Sigmoid colon (tissue), 7 donors: Measurements from ENCODE around the gene WNT10A. TPM values are rescaled to one million over a fixed set of nuclear protein-coding genes. Genes with fewer than 3 reads are reported as not detected.
A peak's percentile ranks its signal among the peaks of the same experiment; 100 is the strongest.

Experiments
- DNase-seq: peaks from one replicate; pipeline ENCODE4 v3.0.0-alpha.2; 2019
- H3K27ac ChIP-seq, 4 donors: fragments of 200-600 bp; sonication (generic); one replicate each; pipeline ENCODE4 v1.5.1; 2016 to 2019; ENCODE audit warnings: mild to moderate bottlenecking in 1 of 4
- H3K27me3 ChIP-seq, 3 donors: fragments of 200-600 bp; sonication (generic); one replicate each; pipeline ENCODE4 v1.5.1; 2019; ENCODE audit warnings: mild to moderate bottlenecking in 1 of 3
- H3K36me3 ChIP-seq, 4 donors: fragments of 200-600 bp; sonication (generic); one replicate each; pipeline ENCODE4 v1.5.1; 2016 to 2019
- H3K4me1 ChIP-seq, 4 donors: fragments of 200-600 bp; sonication (generic); one replicate each; pipeline ENCODE4 v1.5.1; 2017 to 2019
- H3K4me3 ChIP-seq, 4 donors: fragments of 200-600 bp; sonication (generic); one replicate each; pipeline ENCODE4 v1.5.1; 2017 to 2019; ENCODE audit warnings: mild to moderate bottlenecking in 2 of 4, moderate library complexity in 1 of 4
- H3K9me3 ChIP-seq, 4 donors: fragments of 200-600 bp in 3 of 4; sonication (generic) in 3 of 4; one replicate each; pipeline versions ENCODE4 v1.5.1 to v1.6.1; 2013 to 2019
- EP300 ChIP-seq, 4 donors: sonication (generic); formaldehyde crosslinking; IDR thresholded peaks; one replicate each; pipeline ENCODE4 v1.6.1; 2017; ENCODE audit warnings: antibody characterized with exemption in 4 of 4
- POLR2A ChIP-seq, 2 donors: fragments of 450-650 bp; IDR thresholded peaks; one replicate each; pipeline ENCODE4 v1.6.1; 2016; ENCODE audit warnings: antibody characterized with exemption in 2 of 2, mild to moderate bottlenecking in 2 of 2, moderate library complexity in 2 of 2
- POLR2AphosphoS5 ChIP-seq, 4 donors: sonication (generic); formaldehyde crosslinking; IDR thresholded peaks; one replicate each; pipeline ENCODE4 v1.6.1; 2017; ENCODE audit warnings: antibody characterized with exemption in 4 of 4
- WGBS, 2 donors: extraction: QIAGEN DNeasy Blood & Tissue Kit; methylation state at CpG; one replicate each; pipeline ENCODE4 v1.1.7; 2013; 5-methylcytosine and 5-hydroxymethylcytosine counted together
- intact Hi-C: fragments of 100-400 bp; cut with DNase I; formaldehyde crosslinking; loops from one replicate; pipeline ENCODE4 v1.15.1; 2023
- polyA plus RNA-seq, 3 donors: library from polyadenylated mRNA; stranded (reverse); fragments of 200-250 nt; gene quantifications; one replicate each; pipeline ENCODE4 v1.2.3, GENCODE V29; 2013
- total RNA-seq, 4 donors: library from RNA; depleted of rRNA; stranded (reverse); fragments of >200 nt; gene quantifications; one replicate each; pipeline ENCODE4 v1.1.0, GENCODE V29; 2016
- TF ChIP-seq, protein P1 (sequence below), 4 experiments: fragments of 450-650 bp in 3 of 4; fragments of 200-600 bp in 1 of 4; IDR thresholded peaks; one replicate each; pipeline ENCODE4 v1.5.1; 2016 to 2019; ENCODE audit warnings: antibody characterized with exemption in 4 of 4, mild to moderate bottlenecking in 3 of 4, moderate library complexity in 2 of 4
- donor health status: healthy with polysubstance abuse.
- donor health status: Bipolar disorder and iron deficiency.
- donor health status: healthy.

The WNT10A gene
- total and polyA plus RNA-seq, 7 donors = 0.38 TPM; not detected in 6

DNA sequence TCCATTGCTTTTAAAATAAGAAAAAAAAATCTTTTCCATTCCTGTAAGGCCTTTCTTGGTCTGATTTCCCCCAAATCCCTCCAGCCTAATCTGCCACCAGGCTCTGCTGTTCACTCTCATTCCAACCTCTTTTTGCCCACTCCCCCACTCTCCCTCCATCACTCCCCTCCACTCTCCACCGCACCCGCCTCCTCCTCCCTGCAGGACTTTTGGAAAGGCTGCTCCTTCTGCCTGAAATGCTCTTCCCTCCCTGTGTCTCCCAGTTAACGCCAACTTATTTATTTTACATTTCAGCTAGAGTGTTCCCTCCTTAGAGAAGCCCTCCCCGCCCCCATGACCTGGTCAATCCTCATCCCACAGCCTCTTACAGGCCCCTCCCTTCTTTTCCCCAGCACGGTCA, 25.8 kb upstream of the WNT10A start:
- H3K27me3 ChIP-seq = peaks cover 26 to 98% (median 75%) of the 10 kb centered on the region in 3 donors
- intact Hi-C loops = no loop called here
- no peak overlapping the region for H3K4me3 ChIP-seq
- TF ChIP-seq, protein P1, sequence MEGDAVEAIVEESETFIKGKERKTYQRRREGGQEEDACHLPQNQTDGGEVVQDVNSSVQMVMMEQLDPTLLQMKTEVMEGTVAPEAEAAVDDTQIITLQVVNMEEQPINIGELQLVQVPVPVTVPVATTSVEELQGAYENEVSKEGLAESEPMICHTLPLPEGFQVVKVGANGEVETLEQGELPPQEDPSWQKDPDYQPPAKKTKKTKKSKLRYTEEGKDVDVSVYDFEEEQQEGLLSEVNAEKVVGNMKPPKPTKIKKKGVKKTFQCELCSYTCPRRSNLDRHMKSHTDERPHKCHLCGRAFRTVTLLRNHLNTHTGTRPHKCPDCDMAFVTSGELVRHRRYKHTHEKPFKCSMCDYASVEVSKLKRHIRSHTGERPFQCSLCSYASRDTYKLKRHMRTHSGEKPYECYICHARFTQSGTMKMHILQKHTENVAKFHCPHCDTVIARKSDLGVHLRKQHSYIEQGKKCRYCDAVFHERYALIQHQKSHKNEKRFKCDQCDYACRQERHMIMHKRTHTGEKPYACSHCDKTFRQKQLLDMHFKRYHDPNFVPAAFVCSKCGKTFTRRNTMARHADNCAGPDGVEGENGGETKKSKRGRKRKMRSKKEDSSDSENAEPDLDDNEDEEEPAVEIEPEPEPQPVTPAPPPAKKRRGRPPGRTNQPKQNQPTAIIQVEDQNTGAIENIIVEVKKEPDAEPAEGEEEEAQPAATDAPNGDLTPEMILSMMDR (IDR thresholded peaks at IDR 0.05) = no peak
- TF ChIP-seq POLR2A (IDR thresholded peaks at IDR 0.05) = no peak
- TF ChIP-seq EP300 (IDR thresholded peaks at IDR 0.05) = no peak
- TF ChIP-seq POLR2AphosphoS5 (IDR thresholded peaks at IDR 0.05) = no peak
- H3K4me1 ChIP-seq = peaks cover 0 to 19% (median 14%) of the 10 kb centered on the region in 4 donors
- H3K27ac ChIP-seq = no peak overlapping the region
- WGBS, 2 donors = 35 to 55% methylated on average over 5 of the region's 5 CpGs
- no peak for DNase-seq
- H3K36me3 ChIP-seq = no peaks in the 10 kb centered on the region
- H3K9me3 ChIP-seq = no peaks in the 10 kb centered on the region

DNA sequence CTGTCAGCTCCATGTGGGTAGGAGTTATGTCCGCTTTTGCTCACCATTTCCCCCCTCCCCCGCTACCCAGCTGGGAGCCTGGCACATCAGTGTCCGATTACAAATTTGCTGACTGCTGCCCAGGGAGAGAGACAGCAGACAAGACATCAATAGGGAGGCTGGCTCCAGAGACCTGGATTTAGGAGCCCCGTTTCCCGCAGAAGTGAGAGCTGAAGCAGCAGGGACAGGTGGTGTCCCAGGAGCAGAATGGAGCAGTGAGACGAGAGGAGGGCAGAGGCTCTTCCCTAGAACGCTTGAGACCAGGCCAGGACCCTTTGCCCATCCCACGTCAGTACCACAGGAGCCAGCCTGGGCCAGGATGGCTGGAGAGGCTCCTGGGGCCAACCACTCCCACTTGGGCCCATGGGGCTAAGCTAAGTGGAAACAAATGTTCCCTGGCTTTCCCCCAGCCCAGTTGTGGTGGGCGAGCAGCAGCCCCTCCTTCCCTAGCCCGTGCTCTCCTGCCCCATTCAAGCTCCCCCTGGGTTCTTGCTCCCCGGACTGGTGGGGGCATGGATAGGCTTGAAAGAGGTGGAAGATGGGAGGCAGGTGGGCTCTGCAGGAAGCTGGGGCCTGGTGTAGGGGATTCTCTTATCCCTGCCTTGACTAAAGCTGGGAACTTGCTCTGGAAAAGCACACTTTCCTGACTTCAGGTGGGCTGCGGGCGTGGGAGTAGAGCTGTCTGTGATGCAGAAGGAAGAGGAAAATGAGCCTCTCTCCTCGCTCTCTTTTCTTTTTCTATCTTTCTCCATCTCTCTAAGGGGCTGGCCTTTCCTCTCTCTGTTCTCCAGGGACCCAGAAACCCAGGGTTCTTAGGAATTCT, 25.1 kb upstream of the WNT10A start:
- no peak overlapping the region for H3K27ac ChIP-seq
- 37 to 49% methylated on average over 14 of the region's 14 CpGs for WGBS, 2 donors
- no peaks in the 10 kb centered on the region for H3K9me3 ChIP-seq
- peaks cover 0 to 26% (median 21%) of the 10 kb centered on the region in 4 donors for H3K4me1 ChIP-seq
- H3K27me3 ChIP-seq = peaks cover 32 to 98% (median 78%) of the 10 kb centered on the region in 3 donors
- DNase-seq = peak; percentile 39
- no peak overlapping the region for H3K4me3 ChIP-seq
- TF ChIP-seq EP300 (IDR thresholded peaks at IDR 0.05) (no peak), POLR2AphosphoS5 (IDR thresholded peaks at IDR 0.05) (no peak), POLR2A (IDR thresholded peaks at IDR 0.05) (no peak)
- TF ChIP-seq, protein P1 (IDR thresholded peaks at IDR 0.05) = no peak
- intact Hi-C loops = no loop called here
- no peaks in the 10 kb centered on the region for H3K36me3 ChIP-seq

DNA sequence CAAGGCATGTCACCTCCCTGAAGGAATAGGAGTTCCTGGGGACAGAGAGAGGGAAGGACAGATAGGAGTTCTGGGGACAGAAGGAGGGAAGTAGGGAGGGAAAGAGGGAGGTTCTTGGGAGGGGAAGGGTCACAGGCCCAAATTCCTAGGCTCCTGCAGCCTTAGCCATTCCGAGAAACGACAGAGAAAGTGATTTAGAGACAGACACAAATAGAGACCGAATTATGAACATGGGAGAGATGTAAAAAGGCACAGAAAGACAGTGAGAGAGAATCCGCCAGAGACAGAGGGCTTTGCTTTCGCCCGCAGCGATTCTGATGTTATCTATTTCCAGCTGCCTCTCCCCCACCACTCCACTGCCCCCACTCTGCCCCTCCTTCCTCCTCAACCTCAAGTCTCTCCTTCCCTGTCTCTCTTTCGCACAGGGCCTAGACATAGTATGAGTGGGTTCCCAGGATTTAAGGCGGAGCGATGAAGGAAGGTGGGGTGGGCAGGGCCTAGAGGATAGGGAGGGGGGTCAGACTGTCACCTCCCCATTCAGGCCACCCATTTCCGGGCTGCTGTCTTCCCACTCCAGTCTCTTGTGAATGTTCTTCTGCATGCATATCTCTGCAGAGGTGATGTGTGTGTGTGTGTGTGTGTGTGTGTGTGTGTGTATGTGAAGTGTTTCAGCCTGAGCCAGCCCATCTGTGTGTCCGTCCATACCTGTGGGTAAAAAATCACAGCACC, 24.3 kb upstream of the WNT10A start:
- TF ChIP-seq POLR2AphosphoS5 (IDR thresholded peaks at IDR 0.05) (no peak), EP300 (IDR thresholded peaks at IDR 0.05) (no peak), POLR2A (IDR thresholded peaks at IDR 0.05) (no peak)
- TF ChIP-seq, protein P1 (IDR thresholded peaks at IDR 0.05) = no peak
- Histone ChIP-seq H3K27me3 (peaks cover 36 to 100% (median 78%) of the 10 kb centered on the region in 3 donors), H3K27ac (no peak overlapping the region), H3K9me3 (no peaks in the 10 kb centered on the region), H3K4me3 (no peak overlapping the region), H3K36me3 (no peaks in the 10 kb centered on the region), H3K4me1 (peaks cover 0 to 33% (median 28%) of the 10 kb centered on the region in 4 donors)
- WGBS, 2 donors = 23 to 46% methylated on average over 12 of the region's 12 CpGs
- intact Hi-C loops = no loop called here
- DNase-seq = peak; percentile 43

DNA sequence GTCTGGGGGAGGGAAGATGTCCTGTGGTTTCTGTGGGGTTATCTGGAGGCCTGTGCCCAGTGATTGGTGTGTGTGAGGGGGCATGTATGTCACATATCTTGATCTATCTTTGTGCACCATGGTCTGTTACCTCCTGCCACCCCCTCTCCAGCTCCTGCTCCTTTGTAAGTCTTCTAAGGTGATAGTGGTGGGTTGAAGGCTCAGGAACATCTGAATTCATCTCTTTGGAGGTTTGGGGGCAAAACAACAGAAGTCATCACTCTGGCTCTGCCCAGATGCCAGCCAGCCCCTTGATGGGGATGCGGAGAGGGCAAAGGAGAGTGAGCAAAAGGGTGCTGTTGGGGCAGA, 23.8 kb upstream of the WNT10A start:
- Histone ChIP-seq H3K27me3 (peaks cover 36 to 100% (median 78%) of the 10 kb centered on the region in 3 donors), H3K4me3 (no peak overlapping the region), H3K36me3 (no peaks in the 10 kb centered on the region), H3K4me1 (peaks cover 0 to 33% (median 28%) of the 10 kb centered on the region in 4 donors), H3K9me3 (no peaks in the 10 kb centered on the region), H3K27ac (no peak overlapping the region)
- intact Hi-C loops = no loop called here
- peak; percentile 36 for DNase-seq
- TF ChIP-seq, protein P1 (IDR thresholded peaks at IDR 0.05) = no peak
- TF ChIP-seq EP300 (IDR thresholded peaks at IDR 0.05) (no peak), POLR2A (IDR thresholded peaks at IDR 0.05) (no peak), POLR2AphosphoS5 (IDR thresholded peaks at IDR 0.05) (no peak)
- WGBS, 2 donors = 57 to 69% methylated on average over 1 of the region's 1 CpG
